Ascending aorta (tissue), 2 donors: ENCODE measurements around the gene ZNF280A. TPM values are rescaled to one million over a fixed set of nuclear protein-coding genes. Genes with fewer than 3 reads are reported as not detected.
"Not testable (repeated sequence)": the region's sequence is repeated elsewhere in the genome, so short reads cannot be mapped to it uniquely, and the experiment has no call there.

Experiments used
- DNase-seq, 2 donors: peaks; one replicate each; pipeline ENCODE4 v3.0.0-alpha.2; 2019; ENCODE audit warnings: low spot score in 2 of 2
- H3K27ac ChIP-seq, 2 donors: fragments of 200-600 bp; sonication (generic); one replicate each; pipeline ENCODE4 v1.5.1; 2016 to 2017; ENCODE audit warnings: mild to moderate bottlenecking in 1 of 2
- H3K27me3 ChIP-seq: fragments of 200-600 bp; sonication (generic); one replicate; pipeline ENCODE4 v1.5.1; 2017
- H3K36me3 ChIP-seq, 2 donors: fragments of 200-600 bp; sonication (generic); one replicate each; pipeline ENCODE4 v1.5.1; 2016
- H3K4me1 ChIP-seq, 2 donors: fragments of 200-600 bp; sonication (generic); one replicate each; pipeline ENCODE4 v1.5.1; 2016 to 2017; ENCODE audit warnings: mild to moderate bottlenecking in 1 of 2
- H3K4me3 ChIP-seq, 2 donors: fragments of 200-600 bp; sonication (generic); one replicate each; pipeline ENCODE4 v1.5.1; 2016 to 2017; ENCODE audit warnings: mild to moderate bottlenecking in 1 of 2
- H3K9me3 ChIP-seq, 2 donors: fragments of 200-600 bp; sonication (generic); one replicate each; pipeline ENCODE4 v1.5.1; 2016
- CTCF ChIP-seq, 3 experiments: fragments of 200-600 bp in 2 of 3; fragments of 450-650 bp in 1 of 3; sonication (generic) in 2 of 3; IDR thresholded peaks; one replicate each; pipeline ENCODE4 v1.5.1; 2016 to 2019; ENCODE audit warnings: antibody characterized with exemption in 3 of 3, mild to moderate bottlenecking in 1 of 3, moderate library complexity in 1 of 3
- intact Hi-C: fragments of 100-400 bp; cut with DNase I; formaldehyde crosslinking; loops from one replicate; pipeline ENCODE4 v1.15.1; 2023
- total RNA-seq: library from RNA; depleted of rRNA; stranded (reverse); fragments of >200 nt; gene quantifications from one replicate; pipeline ENCODE4 v1.1.0, GENCODE V29; 2016

ZNF280A gene
- total RNA-seq, 1 donor from 2014 or later: not detected

- no peak for TF ChIP-seq CTCF (IDR thresholded peaks at IDR 0.05)
- no peaks in the 10 kb centered on the region for H3K4me1 ChIP-seq
- H3K9me3 ChIP-seq: no peaks in the 10 kb centered on the region
- no peak overlapping the region for H3K4me3 ChIP-seq
- no peaks in the 10 kb centered on the region for H3K36me3 ChIP-seq
- intact Hi-C loops: no loop called here
- no peaks in the 10 kb centered on the region for H3K27me3 ChIP-seq
- no peak for DNase-seq
- H3K27ac ChIP-seq: no peak overlapping the region
Observed at GRCh38 chr22:22533417-22533816, 13.3 kb upstream of the ZNF280A start.

GRCh38 chr22:22532547-22533071, 12.5 kb upstream of the ZNF280A start:
- H3K4me3 ChIP-seq, H3K4me1 ChIP-seq, H3K9me3 ChIP-seq, DNase-seq, H3K36me3 ChIP-seq, intact Hi-C loops, H3K27me3 ChIP-seq, H3K27ac ChIP-seq: not testable (repeated sequence)

- Histone ChIP-seq H3K27me3 (no peaks in the 10 kb centered on the region), H3K4me1 (no peaks in the 10 kb centered on the region), H3K27ac (no peak overlapping the region), H3K36me3 (no peaks in the 10 kb centered on the region), H3K4me3 (no peak overlapping the region), H3K9me3 (no peaks in the 10 kb centered on the region)
- no peak for TF ChIP-seq CTCF (IDR thresholded peaks at IDR 0.05)
- no peak for DNase-seq
- intact Hi-C loops: no loop called here
Observed at GRCh38 chr22:22531770-22532546, 11.9 kb upstream of the ZNF280A start.

GRCh38 chr22:22528780-22529179, 8.7 kb upstream of the ZNF280A start:
- Histone ChIP-seq H3K27me3 (no peaks in the 10 kb centered on the region), H3K9me3 (no peaks in the 10 kb centered on the region), H3K4me1 (no peaks in the 10 kb centered on the region), H3K36me3 (no peaks in the 10 kb centered on the region), H3K4me3 (no peak overlapping the region), H3K27ac (no peak overlapping the region)
- intact Hi-C loops: no loop called here
- no peak for DNase-seq
- no peak for TF ChIP-seq CTCF (IDR thresholded peaks at IDR 0.05)

- Histone ChIP-seq H3K27ac (no peak overlapping the region), H3K9me3 (no peaks in the 10 kb centered on the region), H3K27me3 (no peaks in the 10 kb centered on the region), H3K4me3 (no peak overlapping the region), H3K36me3 (no peaks in the 10 kb centered on the region), H3K4me1 (no peaks in the 10 kb centered on the region)
- no peak for TF ChIP-seq CTCF (IDR thresholded peaks at IDR 0.05)
- intact Hi-C loops: no loop called here
- no peak for DNase-seq
Observed at GRCh38 chr22:22527312-22527711, 7.2 kb upstream of the ZNF280A start.

GRCh38 chr22:22526125-22526912, 6.2 kb upstream of the ZNF280A start:
- H3K27ac ChIP-seq: no peak overlapping the region
- intact Hi-C loops: no loop called here
- no peak overlapping the region for H3K4me3 ChIP-seq
- no peak for TF ChIP-seq CTCF (IDR thresholded peaks at IDR 0.05)
- H3K27me3 ChIP-seq: no peaks in the 10 kb centered on the region
- H3K9me3 ChIP-seq: no peaks in the 10 kb centered on the region
- no peaks in the 10 kb centered on the region for H3K36me3 ChIP-seq
- no peak for DNase-seq
- no peaks in the 10 kb centered on the region for H3K4me1 ChIP-seq
